ENCODE measurements around the gene RASIP1.

The RASIP1 gene

GRCh38 chr19:48752496-48753365, 12.3 kb upstream of the RASIP1 start, which contains the start of gene FUT1:
Gene FUT1, minus strand, starts transcription at chr19:48752641. Its CDS starts 1,360 bp downstream, at chr19:48751281.
- peak; percentile 56 for DNase-seq

- DNase-seq: no peak
Measured at GRCh38 chr19:48751845-48752495, 11.6 kb upstream of the RASIP1 start.

- DNase-seq: peak; percentile 15
Measured at GRCh38 chr19:48750771-48751504, 10.5 kb upstream of the RASIP1 start.

- DNase-seq: no peak
Measured at GRCh38 chr19:48750351-48750750, 9.9 kb upstream of the RASIP1 start.

GRCh38 chr19:48749571-48750198, 9.3 kb upstream of the RASIP1 start:
- no peak for DNase-seq

- peak; percentile 87 for DNase-seq
Measured at GRCh38 chr19:48746738-48747575, 6.5 kb upstream of the RASIP1 start, which contains the start of gene IZUMO1. Gene IZUMO1, minus strand, starts transcription at chr19:48746909. Its CDS starts 1,050 bp downstream, at chr19:48745859.

- DNase-seq: peak; percentile 4
Measured at GRCh38 chr19:48746110-48746509, 5.7 kb upstream of the RASIP1 start.

- DNase-seq: peak; percentile 58
Measured at GRCh38 chr19:48745208-48745995, 5.0 kb upstream of the RASIP1 start.

- DNase-seq: no peak
Measured at GRCh38 chr19:48742096-48742495, 1.7 kb upstream of the RASIP1 start.

- peak; percentile 16 for DNase-seq
Measured at GRCh38 chr19:48741129-48741999, 954 bp upstream of the RASIP1 start.

GRCh38 chr19:48739404-48740163, 826 bp downstream of the RASIP1 start:
- no peak for DNase-seq

- DNase-seq: peak; percentile 97
Measured at GRCh38 chr19:48738557-48739403, 1.6 kb downstream of the RASIP1 start.

GRCh38 chr19:48737360-48737998, 2.9 kb downstream of the RASIP1 start:
- DNase-seq: peak; percentile 56

GRCh38 chr19:48735031-48735615, 5.3 kb downstream of the RASIP1 start:
- DNase-seq: no peak

- no peak for DNase-seq
Measured at GRCh38 chr19:48734625-48735024, 5.8 kb downstream of the RASIP1 start.

GRCh38 chr19:48731452-48731851, 9.0 kb downstream of the RASIP1 start:
- DNase-seq: no peak
